ENCODE data around the gene PSMD9.

The PSMD9 gene

GRCh38 chr12:121908702-121909101 lies 20.1 kb downstream of the PSMD9 start:
- Histone ChIP-seq H2AFZ (ENCODE audit: low read depth, low read length) (no peak overlapping the region), H3K36me3 (ENCODE audit: control insufficient read depth in 1 of 2, insufficient read depth in 2 of 2, low read depth in 1 of 2, low read length in 2 of 2) (peaks cover 59 to 60% of the 10 kb centered on the region in 2 experiments), H3K27ac (ENCODE audit: low read length, poor library complexity, severe bottlenecking) (no peak overlapping the region), H3K4ac (ENCODE audit: low read depth in 1 of 2, low read length in 2 of 2) (no peak overlapping the region), H4K8ac (ENCODE audit: low read length) (no peak overlapping the region), H3K23ac (ENCODE audit: low read length in 2 of 2) (no peak overlapping the region), H3K4me2 (ENCODE audit: low read length, poor library complexity, severe bottlenecking) (no peak overlapping the region), H3K9ac (ENCODE audit: low read length) (no peak overlapping the region), H4K91ac (ENCODE audit: low read length) (no peak overlapping the region), H3K9me3 (ENCODE audit: control insufficient read depth, low read length) (no peaks in the 10 kb centered on the region), H2AK5ac (ENCODE audit: low read length, severe bottlenecking) (no peak overlapping the region), H3K14ac (ENCODE audit: low read length in 2 of 2) (no peak overlapping the region), H3K79me1 (replicated peaks; ENCODE audit: low read length, poor library complexity, severe bottlenecking) (peaks cover 22% of the 10 kb centered on the region), H2BK12ac (ENCODE audit: low read length in 2 of 2) (no peak overlapping the region), H2BK15ac (ENCODE audit: low read depth, poor library complexity, severe bottlenecking) (no peak overlapping the region), H2BK120ac (ENCODE audit: low read depth, low read length) (no peak overlapping the region), H3K4me3 (ENCODE audit: insufficient read depth in 1 of 2, low read depth in 1 of 2, low read length in 2 of 2) (no peak overlapping the region), H3K18ac (ENCODE audit: low read depth in 1 of 2, low read length in 2 of 2) (no peak overlapping the region), H3K27me3 (ENCODE audit: control insufficient read depth in 1 of 2, insufficient read depth in 1 of 2, low read length in 2 of 2) (no peaks in the 10 kb centered on the region), H2BK5ac (ENCODE audit: low read depth, low read length, poor library complexity, severe bottlenecking) (no peak overlapping the region), H3K4me1 (ENCODE audit: control insufficient read depth, insufficient read depth, low read depth, low read length) (peaks cover 1% of the 10 kb centered on the region)
- 76% methylated on average over 2 of the region's 2 CpGs for WGBS
- no peak for DNase-seq

GRCh38 chr12:121911824-121912585 lies 23.4 kb downstream of the PSMD9 start:
- no peak for DNase-seq
- WGBS, result 98% methylated on average over 14 of the region's 14 CpGs
- Histone ChIP-seq H2BK15ac (ENCODE audit: low read depth, poor library complexity, severe bottlenecking) (no peak overlapping the region), H3K9me3 (ENCODE audit: control insufficient read depth, low read length) (no peaks in the 10 kb centered on the region), H3K9ac (ENCODE audit: low read length) (no peak overlapping the region), H4K8ac (ENCODE audit: low read length) (no peak overlapping the region), H2BK120ac (ENCODE audit: low read depth, low read length) (no peak overlapping the region), H4K91ac (ENCODE audit: low read length) (no peak overlapping the region), H3K23ac (ENCODE audit: low read length in 2 of 2) (no peak overlapping the region), H3K4me3 (ENCODE audit: insufficient read depth in 1 of 2, low read depth in 1 of 2, low read length in 2 of 2) (no peak overlapping the region), H3K27ac (ENCODE audit: low read length, poor library complexity, severe bottlenecking) (no peak overlapping the region), H3K4me2 (ENCODE audit: low read length, poor library complexity, severe bottlenecking) (no peak overlapping the region), H2BK12ac (ENCODE audit: low read length in 2 of 2) (no peak overlapping the region), H3K14ac (ENCODE audit: low read length in 2 of 2) (no peak overlapping the region), H3K4me1 (ENCODE audit: control insufficient read depth, insufficient read depth, low read depth, low read length) (peaks cover 1% of the 10 kb centered on the region), H2AFZ (ENCODE audit: low read depth, low read length) (no peak overlapping the region), H2BK5ac (ENCODE audit: low read depth, low read length, poor library complexity, severe bottlenecking) (no peak overlapping the region), H3K27me3 (ENCODE audit: control insufficient read depth in 1 of 2, insufficient read depth in 1 of 2, low read length in 2 of 2) (no peaks in the 10 kb centered on the region), H3K18ac (ENCODE audit: low read depth in 1 of 2, low read length in 2 of 2) (no peak overlapping the region), H3K79me1 (replicated peaks; ENCODE audit: low read length, poor library complexity, severe bottlenecking) (peaks cover 16% of the 10 kb centered on the region), H3K4ac (ENCODE audit: low read depth in 1 of 2, low read length in 2 of 2) (no peak overlapping the region), H2AK5ac (ENCODE audit: low read length, severe bottlenecking) (no peak overlapping the region), H3K36me3 (ENCODE audit: control insufficient read depth in 1 of 2, insufficient read depth in 2 of 2, low read depth in 1 of 2, low read length in 2 of 2) (peaks cover 68 to 74% of the 10 kb centered on the region in 2 experiments)

- H2AFZ ChIP-seq (ENCODE audit: low read depth, low read length), result no peak overlapping the region
- no peak overlapping the region for H2BK5ac ChIP-seq (ENCODE audit: low read depth, low read length, poor library complexity, severe bottlenecking)
- no peak overlapping the region for H4K91ac ChIP-seq (ENCODE audit: low read length)
- peak overlapping the region; percentile 3 for H3K9ac ChIP-seq (ENCODE audit: low read length)
- DNase-seq, result peak; percentile 89
- H3K27ac ChIP-seq (ENCODE audit: low read length, poor library complexity, severe bottlenecking), result no peak overlapping the region
- H3K36me3 ChIP-seq (ENCODE audit: control insufficient read depth in 1 of 2, insufficient read depth in 2 of 2, low read depth in 1 of 2, low read length in 2 of 2), result peaks cover 52 to 68% of the 10 kb centered on the region in 2 experiments
- H3K4me1 ChIP-seq (ENCODE audit: control insufficient read depth, insufficient read depth, low read depth, low read length), result peaks cover 7% of the 10 kb centered on the region
- H4K8ac ChIP-seq (ENCODE audit: low read length), result no peak overlapping the region
- no peak overlapping the region for H2BK12ac ChIP-seq (ENCODE audit: low read length in 2 of 2)
- no peak overlapping the region for H3K23ac ChIP-seq (ENCODE audit: low read length in 2 of 2)
- no peak overlapping the region for H2BK15ac ChIP-seq (ENCODE audit: low read depth, poor library complexity, severe bottlenecking)
- no peak overlapping the region for H3K18ac ChIP-seq (ENCODE audit: low read depth in 1 of 2, low read length in 2 of 2)
- no peak overlapping the region for H3K4ac ChIP-seq (ENCODE audit: low read depth in 1 of 2, low read length in 2 of 2)
- 47% methylated on average over 5 of the region's 5 CpGs for WGBS
- no peaks in the 10 kb centered on the region for H3K27me3 ChIP-seq (ENCODE audit: control insufficient read depth in 1 of 2, insufficient read depth in 1 of 2, low read length in 2 of 2)
- H3K14ac ChIP-seq (ENCODE audit: low read length in 2 of 2), result no peak overlapping the region
- H3K9me3 ChIP-seq (ENCODE audit: control insufficient read depth, low read length), result no peaks in the 10 kb centered on the region
- no peak overlapping the region for H3K4me2 ChIP-seq (ENCODE audit: low read length, poor library complexity, severe bottlenecking)
- no peak overlapping the region for H2BK120ac ChIP-seq (ENCODE audit: low read depth, low read length)
- H3K79me1 ChIP-seq (replicated peaks; ENCODE audit: low read length, poor library complexity, severe bottlenecking), result peaks cover 6% of the 10 kb centered on the region
- no peak overlapping the region for H3K4me3 ChIP-seq (ENCODE audit: insufficient read depth in 1 of 2, low read depth in 1 of 2, low read length in 2 of 2)
- no peak overlapping the region for H2AK5ac ChIP-seq (ENCODE audit: low read length, severe bottlenecking)
Measured at GRCh38 chr12:121915841-121916321, 27.3 kb downstream of the PSMD9 start.

- no peak overlapping the region for H2AFZ ChIP-seq (ENCODE audit: low read depth, low read length)
- no peaks in the 10 kb centered on the region for H3K9me3 ChIP-seq (ENCODE audit: control insufficient read depth, low read length)
- H2BK15ac ChIP-seq (ENCODE audit: low read depth, poor library complexity, severe bottlenecking), result no peak overlapping the region
- no peak overlapping the region for H2AK5ac ChIP-seq (ENCODE audit: low read length, severe bottlenecking)
- peaks cover 6% of the 10 kb centered on the region for H3K79me1 ChIP-seq (replicated peaks; ENCODE audit: low read length, poor library complexity, severe bottlenecking)
- H3K4me2 ChIP-seq (ENCODE audit: low read length, poor library complexity, severe bottlenecking), result no peak overlapping the region
- H3K27ac ChIP-seq (ENCODE audit: low read length, poor library complexity, severe bottlenecking), result no peak overlapping the region
- H3K4me3 ChIP-seq (ENCODE audit: insufficient read depth in 1 of 2, low read depth in 1 of 2, low read length in 2 of 2), result no peak overlapping the region
- H3K4me1 ChIP-seq (ENCODE audit: control insufficient read depth, insufficient read depth, low read depth, low read length), result peaks cover 7% of the 10 kb centered on the region
- H3K9ac ChIP-seq (ENCODE audit: low read length), result no peak overlapping the region
- no peak overlapping the region for H3K23ac ChIP-seq (ENCODE audit: low read length in 2 of 2)
- H3K14ac ChIP-seq (ENCODE audit: low read length in 2 of 2), result no peak overlapping the region
- peaks cover 48 to 69% of the 10 kb centered on the region in 2 experiments for H3K36me3 ChIP-seq (ENCODE audit: control insufficient read depth in 1 of 2, insufficient read depth in 2 of 2, low read depth in 1 of 2, low read length in 2 of 2)
- H3K4ac ChIP-seq (ENCODE audit: low read depth in 1 of 2, low read length in 2 of 2), result no peak overlapping the region
- peak overlapping the region; percentile 73 for H2BK120ac ChIP-seq (ENCODE audit: low read depth, low read length)
- H2BK5ac ChIP-seq (ENCODE audit: low read depth, low read length, poor library complexity, severe bottlenecking), result no peak overlapping the region
- 83% methylated on average over 7 of the region's 7 CpGs for WGBS
- H3K27me3 ChIP-seq (ENCODE audit: control insufficient read depth in 1 of 2, insufficient read depth in 1 of 2, low read length in 2 of 2), result no peaks in the 10 kb centered on the region
- H2BK12ac ChIP-seq (ENCODE audit: low read length in 2 of 2), result no peak overlapping the region
- peak overlapping the region; percentile 54 for H4K91ac ChIP-seq (ENCODE audit: low read length)
- peak; percentile 51 for DNase-seq
- H4K8ac ChIP-seq (ENCODE audit: low read length), result no peak overlapping the region
- peak overlapping the region; percentile 50 to 70 for H3K18ac ChIP-seq (ENCODE audit: low read depth in 1 of 2, low read length in 2 of 2)
Measured at GRCh38 chr12:121916719-121917118, 28.1 kb downstream of the PSMD9 start.

Data from mesenchymal stem cell (in vitro differentiated cells and primary cell).